Karpas-422 (cell line): Measurements from ENCODE around the gene MYO18B. TPM values are rescaled to one million over a fixed set of nuclear protein-coding genes. Genes with fewer than 3 reads are reported as not detected.

Experiments used
- DNase-seq: peaks from one replicate; pipeline ENCODE4 v3.0.0-alpha.2; 2015
- H2AFZ ChIP-seq: fragments of 200-600 bp; sonication (generic); 2 replicates; pipeline ENCODE4 v1.6.1; 2014; ENCODE audit warnings: antibody characterized with exemption, low read length, mixed read lengths
- H3K27ac ChIP-seq: fragments of 200-600 bp; sonication (generic); 2 replicates; pipeline ENCODE4 v1.5.1; 2014; ENCODE audit warnings: mild to moderate bottlenecking, low read length, moderate library complexity
- H3K27me3 ChIP-seq: fragments of 200-600 bp; sonication (generic); 2 replicates; pipeline ENCODE4 v1.6.1; 2014; ENCODE audit warnings: low read length, mixed read lengths
- H3K36me3 ChIP-seq: fragments of 200-600 bp; sonication (generic); 2 replicates; pipeline ENCODE4 v1.6.1; 2014; ENCODE audit warnings: low read length, mixed read lengths; ENCODE audit not compliant: insufficient read depth
- H3K4me1 ChIP-seq: fragments of 200-600 bp; sonication (generic); 2 replicates; pipeline ENCODE4 v1.6.1; 2014; ENCODE audit warnings: mild to moderate bottlenecking, low read length, mixed read lengths
- H3K4me2 ChIP-seq: fragments of 200-600 bp; sonication (generic); 2 replicates; pipeline ENCODE4 v1.6.1; 2014; ENCODE audit warnings: low read length, low read depth, mild to moderate bottlenecking; ENCODE audit not compliant: poor library complexity, severe bottlenecking
- H3K4me3 ChIP-seq: fragments of 200-600 bp; sonication (generic); 2 replicates; pipeline ENCODE4 v1.5.1; 2014; ENCODE audit warnings: mild to moderate bottlenecking, antibody characterized with exemption, low read length, mixed read lengths
- H3K79me2 ChIP-seq: fragments of 200-600 bp; sonication (generic); 2 replicates; pipeline ENCODE4 v1.6.1; 2014; ENCODE audit warnings: mild to moderate bottlenecking, low read length, mixed read lengths
- H3K9ac ChIP-seq: fragments of 200-600 bp; sonication (generic); 2 replicates; pipeline ENCODE4 v1.6.0; 2014; ENCODE audit warnings: low read length
- H3K9me2 ChIP-seq: fragments of 200-600 bp; sonication (generic), shearing (Covaris generic); replicated peaks from 2 replicates; pipeline ENCODE4 v1.6.0; 2014; ENCODE audit warnings: mild to moderate bottlenecking, low read length, moderate library complexity; ENCODE audit not compliant: insufficient read depth
- H3K9me3 ChIP-seq: fragments of 300-700, 200-600 bp; sonication (generic); 2 replicates; pipeline ENCODE4 v1.6.1; 2014; ENCODE audit warnings: low read length, mixed read lengths
- H4K20me1 ChIP-seq: fragments of 200-600 bp; sonication (generic); 2 replicates; pipeline ENCODE4 v1.6.1; 2014; ENCODE audit warnings: mild to moderate bottlenecking, antibody characterized with exemption, low read length, low read depth; ENCODE audit not compliant: insufficient read depth
- total RNA-seq: library from RNA; depleted of rRNA; stranded (reverse); fragments of >200 nt; shearing (Covaris generic); gene quantifications from 2 replicates; pipeline ENCODE4 v1.2.3, GENCODE V29; 2014; ENCODE audit warnings: low replicate concordance

Gene MYO18B
- total RNA-seq, 1 experiment from 2014 or later, result not detected

DNA sequence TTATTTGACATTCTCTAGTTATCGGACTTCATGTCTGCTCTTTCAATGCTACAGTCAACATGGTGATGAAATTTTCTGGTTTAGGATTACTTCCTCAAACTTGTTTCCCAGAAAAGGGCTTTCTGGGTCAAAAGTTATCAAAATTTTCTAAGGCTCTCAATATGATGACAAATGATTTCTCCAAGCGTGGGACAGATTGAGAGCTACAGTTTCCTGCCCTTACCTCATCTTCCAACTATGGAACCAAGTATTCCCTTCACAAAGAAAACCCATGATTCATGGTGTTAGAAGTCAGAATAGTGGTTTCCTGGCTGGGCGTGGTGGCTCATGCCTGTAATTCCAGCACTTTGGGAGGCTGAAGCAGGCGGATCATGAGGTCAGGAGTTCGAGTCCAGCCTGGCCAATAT is 17.8 kb downstream of the MYO18B start:
- no peak overlapping the region for H3K9ac ChIP-seq
- DNase-seq, result no peak
- no peaks in the 10 kb centered on the region for H3K4me1 ChIP-seq
- H4K20me1 ChIP-seq, result no peaks in the 10 kb centered on the region
- no peak overlapping the region for H3K4me3 ChIP-seq
- H2AFZ ChIP-seq, result no peak overlapping the region
- H3K9me3 ChIP-seq, result no peaks in the 10 kb centered on the region
- H3K27me3 ChIP-seq, result no peaks in the 10 kb centered on the region
- H3K4me2 ChIP-seq, result no peak overlapping the region
- H3K27ac ChIP-seq, result no peak overlapping the region
- no peaks in the 10 kb centered on the region for H3K36me3 ChIP-seq
- H3K9me2 ChIP-seq, result no peaks in the 10 kb centered on the region
- H3K79me2 ChIP-seq, result no peaks in the 10 kb centered on the region

DNA sequence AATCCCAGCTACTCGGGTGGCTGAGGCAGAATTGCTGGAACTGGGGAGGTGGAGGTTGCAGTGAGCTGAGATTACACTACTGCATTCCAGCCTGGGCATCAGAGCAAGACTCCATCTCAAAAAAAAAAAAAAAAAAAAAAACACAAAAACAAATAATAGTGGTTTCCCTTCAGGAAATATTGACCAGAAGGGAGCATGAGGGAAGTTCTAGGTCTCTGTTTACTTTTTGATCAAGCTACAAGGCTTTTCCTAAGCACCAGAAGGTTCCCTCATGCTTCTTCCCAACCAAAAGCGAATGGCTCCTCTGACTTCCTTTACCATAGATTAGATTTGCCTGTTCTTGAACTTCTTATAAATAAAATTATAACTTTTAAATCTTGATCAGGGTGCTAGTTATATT is 18.3 kb downstream of the MYO18B start:
- Histone ChIP-seq H3K79me2 (no peaks in the 10 kb centered on the region), H3K9me2 (no peaks in the 10 kb centered on the region), H3K4me1 (no peaks in the 10 kb centered on the region), H3K27ac (no peak overlapping the region), H3K9me3 (no peaks in the 10 kb centered on the region), H3K36me3 (no peaks in the 10 kb centered on the region), H3K4me2 (no peak overlapping the region), H3K27me3 (no peaks in the 10 kb centered on the region), H4K20me1 (no peaks in the 10 kb centered on the region), H3K9ac (no peak overlapping the region), H3K4me3 (no peak overlapping the region), H2AFZ (no peak overlapping the region)
- DNase-seq, result no peak

DNA sequence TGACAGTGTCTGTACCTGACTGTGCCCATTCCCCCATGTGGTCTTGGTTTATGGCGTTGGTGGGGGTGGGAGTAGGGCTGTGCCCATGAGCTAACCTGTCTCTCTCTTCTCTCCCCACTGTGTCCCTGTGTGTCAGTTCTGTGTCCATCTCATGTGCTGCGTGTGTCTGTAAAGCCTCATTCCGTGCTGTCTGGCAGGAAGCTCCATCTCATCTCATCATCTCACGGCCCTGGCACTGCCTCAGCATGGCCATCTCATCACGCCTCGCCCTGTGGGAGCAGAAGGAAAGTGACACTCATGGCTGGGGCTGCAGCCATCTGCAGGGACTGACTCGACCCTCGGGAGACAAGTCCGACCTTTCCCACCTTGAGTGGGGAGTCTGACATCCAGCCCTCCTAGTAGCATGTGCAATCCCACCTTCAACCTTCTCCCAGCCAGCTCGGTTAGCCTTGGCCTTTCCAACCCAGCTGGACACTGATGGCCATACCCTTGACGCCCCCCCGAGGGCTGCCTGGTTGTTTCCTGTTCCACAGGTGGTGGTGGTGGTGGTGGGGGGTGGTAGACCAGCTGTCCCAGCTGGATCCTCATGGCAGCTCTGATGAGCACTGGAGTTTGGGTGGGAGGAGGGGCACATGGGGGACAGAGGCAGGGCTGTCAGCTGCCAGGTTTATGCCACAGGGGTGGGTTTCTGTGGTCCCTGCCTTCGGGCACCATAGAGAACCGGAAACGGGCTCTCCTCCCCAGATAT is 19.0 kb downstream of the MYO18B start:
- no peak for DNase-seq
- no peaks in the 10 kb centered on the region for H3K79me2 ChIP-seq

DNA sequence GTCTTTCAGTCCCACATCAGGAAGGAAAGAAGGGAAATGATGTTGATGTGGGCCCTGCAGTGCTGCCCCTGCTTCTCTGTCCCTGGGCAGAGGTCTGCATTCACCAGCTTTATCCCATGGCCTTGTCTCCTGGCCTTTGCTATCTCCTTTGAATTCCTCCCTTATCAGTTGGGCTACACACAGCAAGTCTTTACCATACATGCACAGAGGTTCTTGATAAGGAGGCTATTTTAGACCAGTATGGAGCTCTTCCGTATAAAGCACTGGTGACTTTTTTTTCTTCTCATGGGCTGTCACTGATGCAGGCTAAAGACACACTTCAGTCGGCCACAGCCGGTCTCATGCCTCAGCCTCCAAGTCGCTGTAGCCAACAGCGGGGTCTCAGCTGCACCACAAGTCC is 20.2 kb downstream of the MYO18B start:
- Histone ChIP-seq H2AFZ (no peak overlapping the region), H4K20me1 (no peaks in the 10 kb centered on the region), H3K4me1 (no peaks in the 10 kb centered on the region), H3K9ac (no peak overlapping the region), H3K27ac (no peak overlapping the region), H3K27me3 (no peaks in the 10 kb centered on the region), H3K36me3 (no peaks in the 10 kb centered on the region), H3K9me3 (peaks cover 5% of the 10 kb centered on the region; the same call in 1 of the 2 replicates), H3K4me2 (no peak overlapping the region), H3K4me3 (no peak overlapping the region), H3K9me2 (no peaks in the 10 kb centered on the region), H3K79me2 (no peaks in the 10 kb centered on the region)
- no peak for DNase-seq

More for the DNA sequence above, 19.0 kb downstream of the MYO18B start:
- H3K4me3 ChIP-seq, result no peak overlapping the region
- no peaks in the 10 kb centered on the region for H4K20me1 ChIP-seq
- H3K36me3 ChIP-seq, result no peaks in the 10 kb centered on the region
- H3K27ac ChIP-seq, result no peak overlapping the region
- no peaks in the 10 kb centered on the region for H3K4me1 ChIP-seq
- H3K9me3 ChIP-seq, result no peaks in the 10 kb centered on the region
- H2AFZ ChIP-seq, result no peak overlapping the region
- H3K9me2 ChIP-seq, result no peaks in the 10 kb centered on the region
- H3K4me2 ChIP-seq, result no peak overlapping the region
- H3K27me3 ChIP-seq, result no peaks in the 10 kb centered on the region
- no peak overlapping the region for H3K9ac ChIP-seq

DNA sequence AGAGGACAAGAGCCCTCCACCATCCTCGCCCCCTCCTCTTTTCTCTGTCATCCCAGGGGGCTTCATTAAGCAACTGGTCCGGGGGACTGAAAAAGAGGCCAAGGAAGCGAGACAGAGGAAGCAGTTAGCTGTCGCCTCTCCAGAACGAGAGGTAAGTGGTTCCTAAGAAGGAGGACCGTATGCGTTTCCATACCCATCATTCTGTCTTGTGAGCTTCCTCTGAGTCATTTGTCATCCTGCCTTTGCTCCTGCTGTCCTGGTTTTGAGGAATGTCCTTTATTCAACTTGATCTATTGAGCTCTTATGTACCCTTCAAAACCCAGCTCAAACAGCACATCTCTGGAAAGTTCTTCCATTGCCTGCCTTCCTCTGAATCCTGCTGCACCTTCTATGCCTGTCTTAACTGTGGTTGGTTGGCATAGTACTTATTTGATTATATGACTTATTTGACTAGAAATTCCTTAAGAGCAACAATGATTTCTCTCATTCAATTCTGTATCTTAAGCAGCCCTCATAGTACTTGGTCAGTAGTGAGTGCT is 21.3 kb downstream of the MYO18B start:
- Histone ChIP-seq H3K4me2 (no peak overlapping the region), H4K20me1 (no peaks in the 10 kb centered on the region), H3K27ac (no peak overlapping the region), H3K9ac (no peak overlapping the region), H3K4me1 (no peaks in the 10 kb centered on the region), H3K9me2 (no peaks in the 10 kb centered on the region), H3K27me3 (no peaks in the 10 kb centered on the region), H3K36me3 (no peaks in the 10 kb centered on the region), H2AFZ (no peak overlapping the region), H3K9me3 (peaks cover 5% of the 10 kb centered on the region; the same call in 1 of the 2 replicates), H3K4me3 (no peak overlapping the region), H3K79me2 (no peaks in the 10 kb centered on the region)
- no peak for DNase-seq

DNA sequence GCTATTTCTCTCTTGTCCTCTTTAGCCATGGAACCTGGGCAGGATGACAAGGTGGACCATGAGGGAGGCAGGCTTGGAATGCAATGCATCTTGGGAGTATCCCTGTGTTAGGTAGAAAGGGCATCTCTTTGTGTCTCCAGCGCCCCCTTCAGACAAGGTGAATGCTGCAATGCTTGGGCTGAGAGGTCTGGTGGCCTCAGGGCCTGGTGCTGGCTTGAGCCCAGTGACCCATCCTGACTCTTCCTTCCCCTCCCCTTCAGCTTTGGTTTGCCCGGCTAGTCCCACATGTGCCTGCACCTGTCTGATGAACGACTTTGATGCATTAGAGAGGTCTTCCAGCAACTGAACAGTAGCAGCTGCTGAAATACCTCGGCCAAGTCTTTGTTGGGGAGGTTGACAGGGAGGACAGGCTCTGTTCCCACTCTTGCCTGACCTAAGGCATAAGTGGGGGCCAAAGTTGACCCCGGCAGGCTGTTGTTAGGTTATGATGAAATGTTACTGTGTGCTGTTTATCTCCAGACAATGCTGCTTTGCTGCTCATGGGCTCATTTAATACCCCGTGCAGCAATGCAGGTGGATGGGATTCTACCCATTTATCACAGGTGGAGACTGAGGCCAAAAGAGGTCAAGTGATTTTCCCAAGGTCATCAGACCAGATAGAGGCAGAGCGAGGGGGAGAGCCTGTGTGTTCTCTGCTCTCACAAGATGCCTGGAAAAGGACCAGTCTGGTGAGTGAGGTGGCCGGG is 22.5 kb downstream of the MYO18B start:
- Histone ChIP-seq H3K36me3 (no peaks in the 10 kb centered on the region), H4K20me1 (no peaks in the 10 kb centered on the region), H3K4me3 (no peak overlapping the region), H3K79me2 (no peaks in the 10 kb centered on the region), H3K27ac (no peak overlapping the region), H3K4me1 (no peaks in the 10 kb centered on the region), H3K9ac (no peak overlapping the region), H3K27me3 (no peaks in the 10 kb centered on the region), H2AFZ (no peak overlapping the region), H3K9me3 (peaks cover 5% of the 10 kb centered on the region; the same call in 1 of the 2 replicates), H3K4me2 (no peak overlapping the region), H3K9me2 (no peaks in the 10 kb centered on the region)
- DNase-seq, result peak; percentile 62

DNA sequence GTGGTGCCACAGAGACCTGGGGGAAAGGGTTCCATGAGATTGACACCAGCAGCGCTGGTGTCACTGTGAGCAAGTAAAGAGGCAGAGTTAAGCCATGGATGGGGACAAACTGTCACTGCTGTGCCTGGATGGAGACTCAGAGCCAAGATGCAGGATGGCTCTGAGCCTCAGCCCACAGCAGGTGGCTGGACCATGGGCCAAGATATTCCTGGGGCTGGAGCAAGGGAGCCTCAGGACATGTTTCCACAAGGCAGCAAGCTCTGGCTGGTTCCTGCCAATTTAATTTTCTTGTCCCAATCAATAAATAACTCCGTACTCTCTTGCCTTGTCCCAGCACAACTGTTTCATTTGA is 23.0 kb downstream of the MYO18B start:
- no peaks in the 10 kb centered on the region for H3K4me1 ChIP-seq
- no peak overlapping the region for H3K9ac ChIP-seq
- H4K20me1 ChIP-seq, result no peaks in the 10 kb centered on the region

DNA sequence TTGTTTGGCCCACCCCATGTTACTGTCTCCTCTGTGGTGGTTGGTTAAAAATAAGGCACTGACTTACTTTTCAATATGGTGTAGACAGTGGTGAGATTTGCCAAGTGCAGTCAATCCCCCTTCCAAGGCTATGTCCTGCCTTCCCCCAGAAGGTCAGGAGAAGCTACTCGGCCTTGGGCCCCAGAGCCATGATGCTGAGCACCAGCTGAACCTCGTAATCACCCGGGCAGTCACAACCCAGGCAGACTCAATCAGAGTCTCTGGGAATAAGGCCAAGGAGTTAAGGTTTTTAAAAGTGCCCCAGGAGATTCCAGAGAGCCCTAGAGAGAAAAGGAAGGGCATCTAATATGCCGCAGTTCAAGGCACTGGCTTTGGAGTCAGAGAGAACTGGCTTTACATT is 23.8 kb downstream of the MYO18B start:
- no peak overlapping the region for H3K4me2 ChIP-seq
- H3K36me3 ChIP-seq, result no peaks in the 10 kb centered on the region
- DNase-seq, result no peak
- H3K27ac ChIP-seq, result no peak overlapping the region
- H3K79me2 ChIP-seq, result no peaks in the 10 kb centered on the region
- H3K4me1 ChIP-seq, result no peaks in the 10 kb centered on the region
- no peak overlapping the region for H3K4me3 ChIP-seq
- H3K9me2 ChIP-seq, result no peaks in the 10 kb centered on the region
- H4K20me1 ChIP-seq, result no peaks in the 10 kb centered on the region
- no peak overlapping the region for H3K9ac ChIP-seq
- no peak overlapping the region for H2AFZ ChIP-seq
- H3K9me3 ChIP-seq, result peaks cover 5% of the 10 kb centered on the region; the same call in 1 of the 2 replicates
- H3K27me3 ChIP-seq, result no peaks in the 10 kb centered on the region

More for the DNA sequence above, 23.0 kb downstream of the MYO18B start:
- Histone ChIP-seq H3K9me2 (no peaks in the 10 kb centered on the region), H3K27me3 (no peaks in the 10 kb centered on the region), H3K4me2 (no peak overlapping the region), H2AFZ (no peak overlapping the region), H3K9me3 (peaks cover 5% of the 10 kb centered on the region; the same call in 1 of the 2 replicates), H3K27ac (no peak overlapping the region), H3K4me3 (no peak overlapping the region), H3K79me2 (no peaks in the 10 kb centered on the region), H3K36me3 (no peaks in the 10 kb centered on the region)
- DNase-seq, result no peak
